Measurements from ENCODE around the gene DGKB.

DGKB gene

GRCh38 chr7:14828053-14828452 is 74.5 kb downstream of the DGKB start:
- TF ChIP-seq, protein P1, sequence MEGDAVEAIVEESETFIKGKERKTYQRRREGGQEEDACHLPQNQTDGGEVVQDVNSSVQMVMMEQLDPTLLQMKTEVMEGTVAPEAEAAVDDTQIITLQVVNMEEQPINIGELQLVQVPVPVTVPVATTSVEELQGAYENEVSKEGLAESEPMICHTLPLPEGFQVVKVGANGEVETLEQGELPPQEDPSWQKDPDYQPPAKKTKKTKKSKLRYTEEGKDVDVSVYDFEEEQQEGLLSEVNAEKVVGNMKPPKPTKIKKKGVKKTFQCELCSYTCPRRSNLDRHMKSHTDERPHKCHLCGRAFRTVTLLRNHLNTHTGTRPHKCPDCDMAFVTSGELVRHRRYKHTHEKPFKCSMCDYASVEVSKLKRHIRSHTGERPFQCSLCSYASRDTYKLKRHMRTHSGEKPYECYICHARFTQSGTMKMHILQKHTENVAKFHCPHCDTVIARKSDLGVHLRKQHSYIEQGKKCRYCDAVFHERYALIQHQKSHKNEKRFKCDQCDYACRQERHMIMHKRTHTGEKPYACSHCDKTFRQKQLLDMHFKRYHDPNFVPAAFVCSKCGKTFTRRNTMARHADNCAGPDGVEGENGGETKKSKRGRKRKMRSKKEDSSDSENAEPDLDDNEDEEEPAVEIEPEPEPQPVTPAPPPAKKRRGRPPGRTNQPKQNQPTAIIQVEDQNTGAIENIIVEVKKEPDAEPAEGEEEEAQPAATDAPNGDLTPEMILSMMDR (IDR thresholded peaks at IDR 0.05; ENCODE audit: low read depth, low read length, missing control alignments): no peak
- no peak for DNase-seq (ENCODE audit: low read depth)
- in situ Hi-C loops (cut with HindIII; ENCODE audit: low sequenced_read_pairs): no loop called here
- no peak overlapping the region for H3K4me3 ChIP-seq (ENCODE audit: low read depth, low read length)

DNA sequence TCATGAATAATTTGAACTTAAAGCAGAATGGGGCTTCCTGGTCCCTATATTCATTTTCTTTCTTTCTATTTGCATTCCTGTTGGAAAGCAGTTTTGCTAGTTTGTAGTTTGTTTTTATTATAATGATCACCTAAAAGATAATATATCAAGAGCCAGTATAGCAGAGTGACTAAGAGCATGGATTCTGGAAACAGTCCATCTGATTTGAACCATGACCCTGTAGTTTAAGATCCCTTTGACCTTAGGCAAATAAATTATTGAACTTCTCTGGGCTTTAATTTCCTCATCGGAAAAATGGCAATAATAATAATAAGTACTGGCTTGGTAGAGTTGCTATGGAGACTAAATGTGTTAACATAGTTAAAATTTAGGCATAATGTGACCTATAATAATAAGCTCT is 76.1 kb downstream of the DGKB start:
- no peak for DNase-seq (ENCODE audit: low read depth)
- H3K4me3 ChIP-seq (ENCODE audit: low read depth, low read length): no peak overlapping the region
- in situ Hi-C loops (cut with HindIII; ENCODE audit: low sequenced_read_pairs): no loop called here
- TF ChIP-seq, protein P1 (IDR thresholded peaks at IDR 0.05; ENCODE audit: low read depth, low read length, missing control alignments): no peak

DNA sequence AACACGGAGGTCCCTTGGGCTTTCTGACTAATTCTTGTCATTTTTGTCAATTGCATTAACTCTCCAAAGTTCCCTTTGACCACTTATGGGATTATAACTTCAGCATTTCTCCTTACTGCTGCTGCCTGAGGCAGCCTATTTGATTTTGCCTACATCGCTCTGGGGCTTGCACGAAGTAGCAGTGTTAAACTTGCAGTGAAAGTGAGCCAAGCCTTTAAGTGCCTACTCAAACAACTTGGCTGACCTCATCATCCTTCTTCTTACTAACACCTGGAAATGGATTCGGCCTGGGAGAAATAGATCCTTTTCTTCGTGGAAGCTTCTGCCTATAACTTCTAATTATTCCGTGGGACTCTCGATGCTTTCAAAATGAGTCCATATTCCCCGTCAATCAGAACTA is 76.6 kb downstream of the DGKB start:
- H3K4me3 ChIP-seq (ENCODE audit: low read depth, low read length): no peak overlapping the region
- TF ChIP-seq, protein P1 (IDR thresholded peaks at IDR 0.05; ENCODE audit: low read depth, low read length, missing control alignments): no peak
- DNase-seq (ENCODE audit: low read depth): no peak
- in situ Hi-C loops (cut with HindIII; ENCODE audit: low sequenced_read_pairs): no loop called here

- TF ChIP-seq, protein P1 (IDR thresholded peaks at IDR 0.05; ENCODE audit: low read depth, low read length, missing control alignments): no peak
- no peak overlapping the region for H3K4me3 ChIP-seq (ENCODE audit: low read depth, low read length)
- in situ Hi-C loops (cut with HindIII; ENCODE audit: low sequenced_read_pairs): no loop called here
- DNase-seq (ENCODE audit: low read depth): no peak
Observed at GRCh38 chr7:14822481-14822854, 80.1 kb downstream of the DGKB start.

GRCh38 chr7:14821757-14822480 is 80.6 kb downstream of the DGKB start:
- TF ChIP-seq, protein P1 (IDR thresholded peaks at IDR 0.05; ENCODE audit: low read depth, low read length, missing control alignments): no peak
- DNase-seq (ENCODE audit: low read depth): no peak
- H3K4me3 ChIP-seq (ENCODE audit: low read depth, low read length): no peak overlapping the region
- in situ Hi-C loops (cut with HindIII; ENCODE audit: low sequenced_read_pairs): no loop called here

- in situ Hi-C loops (cut with HindIII; ENCODE audit: low sequenced_read_pairs): no loop called here
- no peak for DNase-seq (ENCODE audit: low read depth)
- TF ChIP-seq, protein P1 (IDR thresholded peaks at IDR 0.05; ENCODE audit: low read depth, low read length, missing control alignments): no peak
- H3K4me3 ChIP-seq (ENCODE audit: low read depth, low read length): no peak overlapping the region
Observed at GRCh38 chr7:14818871-14819270, 83.7 kb downstream of the DGKB start.
